ENCODE results near the gene DAND5. TPM values are rescaled to one million over a fixed set of nuclear protein-coding genes. Genes with fewer than 3 reads are reported as not detected.

Gene DAND5
- total and polyA plus RNA-seq, 2 of the 13 experiments (the other 11 are each of a cell fraction or from before 2014, with no cell fraction given) = 0.04 TPM; not detected in 1

DNA sequence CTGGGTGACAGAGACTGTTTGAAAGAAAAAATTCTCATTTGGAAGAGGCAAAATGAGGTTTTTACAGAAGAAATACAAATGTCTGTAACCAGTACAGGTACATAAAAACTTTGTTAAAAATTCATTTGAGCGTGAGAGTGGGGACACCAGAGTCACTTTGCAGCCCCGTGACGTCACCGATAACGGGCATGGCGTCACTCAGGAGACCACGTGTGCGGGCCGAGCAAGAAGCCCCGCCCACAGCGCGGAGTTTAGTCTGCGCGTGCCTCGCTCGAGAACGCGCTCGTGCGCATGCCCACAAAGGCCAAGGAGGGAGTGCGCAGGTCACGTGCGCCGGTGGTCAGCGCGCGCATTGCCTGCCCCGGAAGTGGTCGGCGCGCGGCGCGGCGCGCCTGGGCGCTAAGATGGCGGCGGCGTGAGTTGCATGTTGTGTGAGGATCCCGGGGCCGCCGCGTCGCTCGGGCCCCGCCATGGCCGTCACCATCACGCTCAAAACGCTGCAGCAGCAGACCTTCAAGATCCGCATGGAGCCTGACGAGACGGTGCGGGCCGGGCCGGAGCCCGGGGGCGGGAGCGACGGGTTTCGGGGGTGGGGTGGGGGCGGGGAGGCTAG, 23.8 kb upstream of the DAND5 start, which contains the start of gene RAD23A (continued):
- TF ChIP-seq KAT7 (CRISPR knock-in tag; IDR thresholded peaks at IDR 0.05; ENCODE audit: borderline replicate concordance) = peak; percentile 76; the same call in 1 of the 2 replicates
- TF ChIP-seq BHLHE40 (IDR thresholded peaks at IDR 0.05; ENCODE audit: low read length) = peak; percentile 100
- TF ChIP-seq IKZF1 (IDR thresholded peaks at IDR 0.05) = no peak
- no peak for TF ChIP-seq ARNT (IDR thresholded peaks at IDR 0.05)
- 0 out of 2 replicates have a peak, but pooled peaks have one; percentile 62 for TF ChIP-seq ZNF792 (CRISPR knock-in tag; IDR thresholded peaks at IDR 0.05)
- peak; percentile 100 for TF ChIP-seq ZBTB21 (CRISPR knock-in tag; IDR thresholded peaks at IDR 0.05)
- no peak for TF ChIP-seq ZNF260 (CRISPR knock-in tag; IDR thresholded peaks at IDR 0.05; ENCODE audit: borderline replicate concordance, low read depth)
- no peak for TF ChIP-seq CHD2 (IDR thresholded peaks at IDR 0.05; ENCODE audit: low read depth, low read length)
- peak; percentile 32; the same call in 1 of the 2 replicates for TF ChIP-seq KMT2A (CRISPR knock-in tag; IDR thresholded peaks at IDR 0.05)
- no peak for TF ChIP-seq SRSF9 (IDR thresholded peaks at IDR 0.05; ENCODE audit: borderline replicate concordance, insufficient read depth, low read depth, low read length, poor library complexity, severe bottlenecking)
- peak; percentile 79 for TF ChIP-seq ELF3 (CRISPR knock-in tag; IDR thresholded peaks at IDR 0.05)
- peak; percentile 71; the same call in 1 of the 2 replicates for TF ChIP-seq ZNF331 (CRISPR knock-in tag; IDR thresholded peaks at IDR 0.05)
- TF ChIP-seq POLR2G (IDR thresholded peaks at IDR 0.05; ENCODE audit: low read depth, low read length) = peak; percentile 89
- TF ChIP-seq ZNF143 (CRISPR knock-in tag; IDR thresholded peaks at IDR 0.05) = peak; percentile 64
- TF ChIP-seq PTBP1 (IDR thresholded peaks at IDR 0.05; ENCODE audit: low read depth, low read length, poor library complexity, severe bottlenecking) = no peak
- peak; percentile 70 for TF ChIP-seq RFX5 (IDR thresholded peaks at IDR 0.05; ENCODE audit: low read depth, low read length)
- TF ChIP-seq ZNF160 (CRISPR knock-in tag; IDR thresholded peaks at IDR 0.05) = peak; percentile 48; the same call in 1 of the 2 replicates
- TF ChIP-seq JUN (CRISPR knock-in tag; IDR thresholded peaks at IDR 0.05) = peak; percentile 45; the same call in 1 of the 2 replicates
- peak; percentile 26; the same call in 1 of the 2 replicates for TF ChIP-seq KLF11 (CRISPR knock-in tag; IDR thresholded peaks at IDR 0.05)
- TF ChIP-seq SOX5 (CRISPR knock-in tag; IDR thresholded peaks at IDR 0.05; ENCODE audit: borderline replicate concordance) = peak; percentile 47; the same call in 1 of the 2 replicates
- 0 out of 2 replicates have a peak, but pooled peaks have one; percentile 79 for TF ChIP-seq ZNF34 (CRISPR knock-in tag; IDR thresholded peaks at IDR 0.05; ENCODE audit: borderline replicate concordance)
- TF ChIP-seq, protein P1, sequence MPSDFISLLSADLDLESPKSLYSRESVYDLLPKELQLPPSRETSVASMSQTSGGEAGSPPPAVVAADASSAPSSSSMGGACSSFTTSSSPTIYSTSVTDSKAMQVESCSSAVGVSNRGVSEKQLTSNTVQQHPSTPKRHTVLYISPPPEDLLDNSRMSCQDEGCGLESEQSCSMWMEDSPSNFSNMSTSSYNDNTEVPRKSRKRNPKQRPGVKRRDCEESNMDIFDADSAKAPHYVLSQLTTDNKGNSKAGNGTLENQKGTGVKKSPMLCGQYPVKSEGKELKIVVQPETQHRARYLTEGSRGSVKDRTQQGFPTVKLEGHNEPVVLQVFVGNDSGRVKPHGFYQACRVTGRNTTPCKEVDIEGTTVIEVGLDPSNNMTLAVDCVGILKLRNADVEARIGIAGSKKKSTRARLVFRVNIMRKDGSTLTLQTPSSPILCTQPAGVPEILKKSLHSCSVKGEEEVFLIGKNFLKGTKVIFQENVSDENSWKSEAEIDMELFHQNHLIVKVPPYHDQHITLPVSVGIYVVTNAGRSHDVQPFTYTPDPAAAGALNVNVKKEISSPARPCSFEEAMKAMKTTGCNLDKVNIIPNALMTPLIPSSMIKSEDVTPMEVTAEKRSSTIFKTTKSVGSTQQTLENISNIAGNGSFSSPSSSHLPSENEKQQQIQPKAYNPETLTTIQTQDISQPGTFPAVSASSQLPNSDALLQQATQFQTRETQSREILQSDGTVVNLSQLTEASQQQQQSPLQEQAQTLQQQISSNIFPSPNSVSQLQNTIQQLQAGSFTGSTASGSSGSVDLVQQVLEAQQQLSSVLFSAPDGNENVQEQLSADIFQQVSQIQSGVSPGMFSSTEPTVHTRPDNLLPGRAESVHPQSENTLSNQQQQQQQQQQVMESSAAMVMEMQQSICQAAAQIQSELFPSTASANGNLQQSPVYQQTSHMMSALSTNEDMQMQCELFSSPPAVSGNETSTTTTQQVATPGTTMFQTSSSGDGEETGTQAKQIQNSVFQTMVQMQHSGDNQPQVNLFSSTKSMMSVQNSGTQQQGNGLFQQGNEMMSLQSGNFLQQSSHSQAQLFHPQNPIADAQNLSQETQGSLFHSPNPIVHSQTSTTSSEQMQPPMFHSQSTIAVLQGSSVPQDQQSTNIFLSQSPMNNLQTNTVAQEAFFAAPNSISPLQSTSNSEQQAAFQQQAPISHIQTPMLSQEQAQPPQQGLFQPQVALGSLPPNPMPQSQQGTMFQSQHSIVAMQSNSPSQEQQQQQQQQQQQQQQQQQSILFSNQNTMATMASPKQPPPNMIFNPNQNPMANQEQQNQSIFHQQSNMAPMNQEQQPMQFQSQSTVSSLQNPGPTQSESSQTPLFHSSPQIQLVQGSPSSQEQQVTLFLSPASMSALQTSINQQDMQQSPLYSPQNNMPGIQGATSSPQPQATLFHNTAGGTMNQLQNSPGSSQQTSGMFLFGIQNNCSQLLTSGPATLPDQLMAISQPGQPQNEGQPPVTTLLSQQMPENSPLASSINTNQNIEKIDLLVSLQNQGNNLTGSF (CRISPR knock-in tag; IDR thresholded peaks at IDR 0.05) = peak; percentile 85; the same call in 1 of the 2 replicates
- peak; percentile 90; the same call in 1 of the 2 replicates for TF ChIP-seq NFKB2 (CRISPR knock-in tag; IDR thresholded peaks at IDR 0.05; ENCODE audit: borderline replicate concordance)
- TF ChIP-seq ZMYM2 (CRISPR knock-in tag; IDR thresholded peaks at IDR 0.05) = peak; percentile 81; the same call in 1 of the 2 replicates
- peak; percentile 72; the same call in 1 of the 2 replicates for TF ChIP-seq ZNF44 (CRISPR knock-in tag; IDR thresholded peaks at IDR 0.05)
- no peak for TF ChIP-seq SOX6 (IDR thresholded peaks at IDR 0.05)
- peak; percentile 44; the same call in 1 of the 2 replicates for TF ChIP-seq SOX6 (CRISPR knock-in tag; IDR thresholded peaks at IDR 0.05)
- TF ChIP-seq KLF6 (CRISPR knock-in tag; IDR thresholded peaks at IDR 0.05) = peak; percentile 82
- 0 out of 2 replicates have a peak, but pooled peaks have one; percentile 54 for TF ChIP-seq MTF1 (CRISPR knock-in tag; IDR thresholded peaks at IDR 0.05)
- TF ChIP-seq GATA4 (IDR thresholded peaks at IDR 0.05; ENCODE audit: borderline replicate concordance, low read depth) = no peak

Data from HepG2 (cell line).